ENCODE data around the gene ABT1.

GRCh38 chr6:26553635-26554446 is 42.9 kb upstream of the ABT1 start:
- TF ChIP-seq POLR2A (IDR thresholded peaks at IDR 0.05) (no peak), CTCF (IDR thresholded peaks at IDR 0.05) (no peak)

All from heart left ventricle (tissue), 13 donors.